Fibroblast of upper back skin (primary cell): Measurements from ENCODE around the gene MRPL1.
"Not testable (repeated sequence)": the region's sequence is repeated elsewhere in the genome, so short reads cannot be mapped to it uniquely, and the experiment has no call there.

Experiments
- DNase-seq: peaks from one replicate; pipeline ENCODE4 v3.0.0-alpha.2; 2013

MRPL1 gene

GRCh38 chr4:77920371-77920770 is 57.7 kb downstream of the MRPL1 start:
- no peak for DNase-seq

- DNase-seq = peak; percentile 90
Observed at GRCh38 chr4:77921701-77922100, 59.1 kb downstream of the MRPL1 start.

- peak; percentile 29 for DNase-seq
Observed at GRCh38 chr4:77922158-77923094, 59.8 kb downstream of the MRPL1 start.

- peak; percentile 35 for DNase-seq
Observed at GRCh38 chr4:77927991-77928925, 65.6 kb downstream of the MRPL1 start.

GRCh38 chr4:77930154-77930639 is 67.6 kb downstream of the MRPL1 start:
- no peak for DNase-seq

GRCh38 chr4:77930876-77931275 is 68.2 kb downstream of the MRPL1 start:
- DNase-seq = no peak

- DNase-seq = peak; percentile 65
Observed at GRCh38 chr4:77931452-77932135, 69.0 kb downstream of the MRPL1 start.

GRCh38 chr4:77938560-77938959 is 75.9 kb downstream of the MRPL1 start:
- DNase-seq = no peak

- not testable (repeated sequence) for DNase-seq
Observed at GRCh38 chr4:77945929-77946328, 83.3 kb downstream of the MRPL1 start.

- no peak for DNase-seq
Observed at GRCh38 chr4:77950203-77950602, 87.6 kb downstream of the MRPL1 start.

GRCh38 chr4:77952457-77952856 is 89.8 kb downstream of the MRPL1 start:
- DNase-seq = no peak

- no peak for DNase-seq
Observed at GRCh38 chr4:77954690-77955089, 92.1 kb downstream of the MRPL1 start.

GRCh38 chr4:77956917-77957316 is 94.3 kb downstream of the MRPL1 start:
- no peak for DNase-seq

- DNase-seq = no peak
Observed at GRCh38 chr4:77958897-77959296, 96.3 kb downstream of the MRPL1 start.

GRCh38 chr4:77959566-77960338 is 97.1 kb downstream of the MRPL1 start:
- peak; percentile 55 for DNase-seq

- no peak for DNase-seq
Observed at GRCh38 chr4:77960367-77960766, 97.7 kb downstream of the MRPL1 start.

- no peak for DNase-seq
Observed at GRCh38 chr4:77963004-77963403, 100.4 kb downstream of the MRPL1 start.

- not testable (repeated sequence) for DNase-seq
Observed at GRCh38 chr4:77973657-77974056, 111.0 kb downstream of the MRPL1 start.

- DNase-seq = not testable (repeated sequence)
Observed at GRCh38 chr4:77982900-77983540, 120.4 kb downstream of the MRPL1 start.

GRCh38 chr4:77983612-77984311 is 121.1 kb downstream of the MRPL1 start:
- not testable (repeated sequence) for DNase-seq

GRCh38 chr4:77989968-77990367 is 127.3 kb downstream of the MRPL1 start:
- no peak for DNase-seq
